GOT3 (cell line): ENCODE data around the gene C10orf90.

Experiments used
- DNase-seq: peaks from one replicate; lab custom pipeline; 2025; ENCODE audit warnings: mixed read lengths; lab: John Stamatoyannopoulos, UW

C10orf90 gene

DNA sequence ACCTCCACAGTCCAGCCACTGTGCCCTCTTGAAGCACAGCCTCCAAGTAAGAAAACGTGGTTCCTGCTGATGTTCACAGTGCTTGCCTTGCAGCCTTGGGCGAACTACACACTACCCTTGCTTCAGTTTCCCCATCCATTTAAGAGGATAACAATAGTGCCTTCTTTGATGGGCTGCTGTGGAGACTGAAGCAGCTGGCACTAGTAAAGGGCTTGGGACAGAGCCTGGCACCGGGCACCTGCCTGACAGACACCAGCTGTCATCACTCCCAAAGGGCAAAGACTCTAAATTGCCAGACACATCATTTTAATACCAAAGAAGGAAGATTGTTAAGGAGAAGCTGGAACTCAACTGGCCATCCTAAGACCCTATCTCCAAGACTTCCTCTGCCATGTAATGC, 3.1 kb upstream of the C10orf90 start:
- DNase-seq, result no peak

DNA sequence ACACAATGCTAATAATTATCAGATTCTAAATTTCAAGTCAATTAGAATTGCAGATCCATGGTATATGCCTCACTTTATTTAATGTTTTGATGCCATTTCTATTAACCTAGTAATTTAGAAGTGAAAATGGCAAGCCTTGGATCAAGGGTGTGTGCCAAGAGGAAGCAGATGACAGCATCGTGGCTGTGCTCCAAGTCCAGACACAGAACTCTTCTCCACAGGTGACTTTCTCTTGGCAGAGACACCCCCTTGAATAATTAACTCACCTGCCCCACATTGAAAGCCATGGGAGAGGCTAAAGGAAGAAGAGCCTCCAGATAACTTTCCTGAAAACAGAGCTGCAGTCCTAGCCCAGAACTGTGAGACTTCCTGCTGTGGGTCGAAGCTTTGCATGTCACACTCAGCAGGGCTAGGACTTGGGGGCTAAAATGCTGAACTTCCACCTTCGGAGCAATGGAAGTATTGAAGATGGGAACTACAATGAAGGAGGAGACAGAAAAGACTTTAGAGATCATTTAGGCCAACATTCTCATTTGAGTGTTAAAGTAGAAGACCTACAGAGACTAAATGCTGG, 996 bp upstream of the C10orf90 start:
- no peak for DNase-seq

DNA sequence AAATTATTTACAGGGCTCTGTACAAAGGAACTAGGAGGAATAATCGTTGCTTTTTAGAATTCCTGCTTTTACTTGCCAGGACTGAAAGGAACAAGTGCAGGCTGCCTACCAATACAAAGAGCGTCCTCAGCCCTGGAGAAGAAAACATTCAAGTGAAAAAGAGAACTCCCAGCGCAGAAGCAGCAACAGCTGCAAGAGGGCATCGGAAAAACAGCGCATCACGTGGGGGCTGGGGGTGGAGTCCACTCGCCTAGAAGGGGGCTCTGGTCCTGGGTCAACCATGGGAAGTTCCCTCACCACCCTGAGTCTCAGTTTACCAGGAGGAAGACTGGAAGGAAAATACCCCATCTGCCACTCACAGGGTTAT, 385 bp upstream of the C10orf90 start:
- no peak for DNase-seq

DNA sequence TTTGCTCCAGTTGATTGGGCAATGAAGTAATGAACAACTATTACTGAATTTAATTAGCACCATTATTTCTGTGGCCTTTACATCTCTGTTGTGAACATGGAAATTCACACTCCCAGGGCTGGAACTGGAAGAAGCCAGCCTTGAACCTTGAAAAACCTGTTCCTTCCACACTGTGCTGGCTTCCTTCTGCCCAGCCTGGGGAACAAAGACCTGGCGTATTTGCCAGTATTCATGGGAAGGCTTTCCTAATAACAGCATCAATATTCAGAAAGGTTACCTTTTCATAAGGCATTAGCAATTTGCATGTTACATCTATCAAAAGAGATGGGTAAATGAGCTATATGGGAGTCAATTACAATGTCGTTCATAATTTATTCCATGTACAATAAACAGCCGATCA, 1.3 kb downstream of the C10orf90 start:
- DNase-seq, result no peak

DNA sequence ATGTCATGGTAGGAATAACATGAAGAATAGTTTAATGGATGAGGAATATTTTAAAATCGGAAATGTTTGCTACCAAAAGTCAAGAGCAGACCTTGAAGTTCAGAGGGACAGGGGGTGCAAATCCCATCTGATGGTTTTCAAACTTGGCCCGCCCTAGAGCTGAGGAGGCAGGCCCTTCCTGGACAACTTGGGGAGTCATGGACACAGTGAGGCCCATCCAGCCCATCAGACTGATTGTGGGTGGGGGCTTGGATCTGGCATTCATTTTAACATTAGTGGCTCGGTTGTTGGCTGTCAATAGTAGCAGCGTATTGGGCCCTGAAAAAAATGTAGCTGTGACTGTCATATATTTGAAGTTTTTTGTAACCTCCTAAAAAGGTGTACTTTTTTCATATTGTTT, 2.0 kb downstream of the C10orf90 start:
- DNase-seq, result no peak

DNA sequence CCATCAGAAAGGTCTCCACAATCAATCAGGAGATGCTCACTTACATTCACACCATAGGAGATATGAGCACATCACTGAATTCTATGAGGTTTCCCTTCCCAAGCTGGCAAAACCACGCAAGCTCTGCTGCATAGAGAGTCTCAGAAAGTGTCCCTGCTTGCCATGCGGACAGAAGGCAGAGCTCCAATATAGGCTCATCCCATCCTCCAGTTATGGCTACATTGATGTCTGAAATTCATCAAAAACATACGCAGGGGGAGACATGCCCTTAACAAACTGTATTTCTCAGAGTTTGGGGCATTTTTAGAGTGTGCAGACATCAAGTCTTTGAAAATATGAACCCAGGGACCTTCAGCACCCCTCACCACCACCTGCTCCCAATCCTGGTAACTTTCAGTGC, 2.9 kb downstream of the C10orf90 start:
- no peak for DNase-seq

DNA sequence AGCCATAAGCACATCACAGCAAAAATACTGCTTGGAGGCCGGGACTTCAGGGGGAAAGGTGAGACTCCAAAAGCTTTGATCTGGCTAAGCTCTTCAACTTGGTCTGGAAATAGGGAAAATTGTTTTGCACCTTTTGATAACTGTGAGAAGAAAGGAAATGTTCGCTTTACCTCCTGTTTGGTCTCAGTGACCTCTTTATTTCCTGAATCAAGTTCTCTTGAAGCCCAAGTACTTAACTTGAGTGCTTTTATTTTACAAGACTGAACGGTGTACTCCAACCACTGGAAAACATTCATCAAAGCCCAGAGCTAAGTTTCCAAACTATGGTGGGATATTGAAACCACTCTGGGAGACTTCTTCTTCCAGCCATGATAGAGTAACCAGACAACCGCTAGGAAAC, 5.3 kb downstream of the C10orf90 start:
- DNase-seq, result no peak

DNA sequence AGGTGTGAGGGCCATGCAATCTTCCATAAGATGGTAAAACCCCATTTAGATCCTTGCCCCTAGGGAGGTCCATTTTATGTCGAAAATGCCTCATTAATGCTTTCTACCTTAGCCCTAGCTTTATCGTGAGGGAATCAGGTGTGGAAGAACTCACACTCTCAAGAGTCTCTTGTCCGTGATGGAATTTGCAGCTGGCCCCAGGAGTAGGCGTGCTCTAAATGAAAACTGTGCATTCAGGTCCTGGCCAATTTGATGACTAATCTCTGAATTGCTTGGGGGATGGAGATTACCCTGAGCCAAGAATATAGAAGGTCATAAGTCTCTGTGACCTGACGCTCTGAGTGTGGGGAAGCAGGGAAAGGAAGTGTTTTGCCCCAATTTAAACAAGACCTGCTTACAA, 6.6 kb downstream of the C10orf90 start:
- DNase-seq, result peak; percentile 15

DNA sequence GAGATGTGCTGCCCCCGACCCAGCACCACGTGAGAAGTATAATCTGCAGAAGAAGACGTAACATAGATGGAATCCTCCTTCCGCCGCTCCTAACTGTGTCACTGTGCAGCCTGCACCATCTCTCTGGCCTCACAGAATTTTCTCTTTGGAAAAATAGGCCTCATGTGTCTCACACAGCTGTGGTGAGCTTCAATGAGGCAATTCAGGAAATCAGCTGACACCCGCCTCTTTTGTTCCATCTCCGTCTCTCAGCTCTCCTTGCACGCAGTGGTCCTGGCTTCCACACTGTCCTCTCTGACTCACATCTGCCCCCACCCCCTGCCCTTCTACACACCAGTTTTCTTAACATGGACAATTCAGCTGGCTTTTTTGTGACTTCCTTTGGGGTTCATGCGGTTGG, 7.2 kb downstream of the C10orf90 start:
- DNase-seq, result no peak

DNA sequence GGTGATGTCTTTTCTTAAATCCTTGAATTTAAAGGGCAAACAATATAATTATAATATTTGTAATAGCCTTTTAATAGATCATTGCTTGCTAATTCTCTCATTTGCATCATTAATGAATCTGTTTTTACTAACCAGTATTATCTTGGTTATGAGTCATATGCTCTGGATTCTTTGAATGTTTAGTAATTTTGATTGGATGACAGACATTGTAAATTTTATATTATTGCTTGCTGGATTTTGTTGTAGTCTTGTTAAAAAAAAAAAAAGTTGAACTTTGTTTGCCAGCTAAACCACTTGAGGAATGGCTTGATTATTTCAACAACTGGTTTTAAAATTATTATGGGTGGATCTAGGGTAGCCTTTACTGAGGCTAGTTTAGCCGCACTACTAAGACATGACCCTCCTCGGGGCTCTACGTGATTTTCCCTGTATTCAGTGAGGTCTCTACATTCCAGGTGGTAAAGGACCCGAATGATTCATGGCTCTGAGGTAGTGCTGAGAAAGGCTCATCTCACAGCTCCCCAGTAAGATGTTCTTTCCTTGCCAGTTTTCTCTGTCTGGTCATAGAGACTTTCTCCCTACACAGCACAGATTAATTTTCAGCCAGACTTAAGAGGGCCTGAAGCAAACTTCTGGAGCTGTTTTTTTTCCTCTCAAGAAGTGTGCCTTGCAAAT, 8.5 kb downstream of the C10orf90 start:
- DNase-seq, result no peak

DNA sequence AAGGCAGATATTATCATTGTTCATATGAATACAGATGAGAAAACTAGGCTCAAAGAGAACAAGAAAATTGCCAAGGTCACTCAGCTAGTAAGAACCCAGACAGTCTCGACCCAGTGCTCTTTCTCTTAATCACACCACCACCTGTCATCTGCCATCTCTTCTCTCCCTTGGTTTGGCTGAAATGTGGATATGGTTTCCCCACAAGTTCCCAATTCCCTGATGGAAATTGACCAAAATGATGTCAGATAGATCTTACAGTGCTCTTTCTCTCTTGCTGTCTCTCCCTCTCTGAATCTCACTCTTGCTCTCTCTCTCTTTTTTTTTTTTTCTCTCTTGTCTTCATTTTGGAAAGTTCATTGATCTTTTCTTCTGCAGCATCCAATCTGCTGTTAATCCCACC, 9.1 kb downstream of the C10orf90 start:
- no peak for DNase-seq

DNA sequence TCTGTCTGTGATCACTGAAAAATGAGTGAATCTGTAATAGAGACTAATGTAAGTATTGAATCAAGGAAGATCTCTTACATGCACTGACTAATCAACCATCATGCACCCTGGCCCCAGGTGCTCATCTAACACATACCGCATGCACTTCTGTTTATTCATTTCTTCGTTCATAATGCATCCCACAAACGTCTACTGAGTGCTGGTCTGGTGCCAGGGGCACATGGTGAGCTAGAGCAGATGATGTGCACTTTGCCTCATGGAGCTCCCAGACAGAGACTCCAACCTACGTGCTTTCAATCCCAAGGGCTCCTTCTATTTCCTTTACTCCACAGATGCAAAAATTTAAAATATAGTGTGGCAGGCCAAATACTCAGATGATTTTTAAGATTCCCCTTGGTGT, 10.7 kb downstream of the C10orf90 start:
- DNase-seq, result no peak

DNA sequence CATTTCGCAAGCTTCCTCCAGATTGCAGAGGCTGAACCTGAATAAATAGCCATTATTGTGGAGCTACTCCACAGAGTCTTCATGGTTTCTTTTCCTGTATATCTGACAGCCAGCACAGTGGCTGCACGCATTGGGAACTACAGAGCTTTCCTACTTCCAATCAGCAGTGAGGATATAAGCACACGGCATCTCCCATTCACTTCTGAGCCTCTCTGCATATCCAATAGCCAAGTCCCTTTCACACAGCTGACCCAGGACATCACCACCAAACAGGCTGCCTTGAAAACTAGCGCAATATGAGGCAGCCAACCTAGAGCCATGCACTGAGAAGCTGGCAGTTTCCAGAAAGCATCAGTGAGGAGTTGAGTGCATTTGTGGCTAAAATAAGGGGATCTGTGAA, 11.6 kb downstream of the C10orf90 start:
- DNase-seq, result no peak

DNA sequence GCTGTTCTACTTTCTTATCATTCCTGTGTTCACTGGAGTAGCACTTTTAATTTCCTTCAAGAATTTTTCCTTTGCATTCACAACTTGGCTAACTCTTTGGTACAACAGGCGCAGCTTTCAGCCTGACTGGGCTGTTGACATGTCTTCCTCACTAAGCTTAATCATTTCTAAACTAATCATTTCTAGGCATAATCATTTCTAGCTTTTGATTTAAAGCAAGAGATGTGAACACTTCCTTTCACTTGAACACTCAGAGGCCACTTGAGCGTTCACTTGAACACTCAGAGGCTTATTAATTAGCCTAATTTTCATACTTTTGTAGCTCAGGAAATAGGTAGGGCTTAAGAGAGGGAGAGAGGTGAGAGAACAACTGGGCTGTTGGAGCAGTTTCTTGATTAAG, 15.9 kb downstream of the C10orf90 start:
- no peak for DNase-seq

DNA sequence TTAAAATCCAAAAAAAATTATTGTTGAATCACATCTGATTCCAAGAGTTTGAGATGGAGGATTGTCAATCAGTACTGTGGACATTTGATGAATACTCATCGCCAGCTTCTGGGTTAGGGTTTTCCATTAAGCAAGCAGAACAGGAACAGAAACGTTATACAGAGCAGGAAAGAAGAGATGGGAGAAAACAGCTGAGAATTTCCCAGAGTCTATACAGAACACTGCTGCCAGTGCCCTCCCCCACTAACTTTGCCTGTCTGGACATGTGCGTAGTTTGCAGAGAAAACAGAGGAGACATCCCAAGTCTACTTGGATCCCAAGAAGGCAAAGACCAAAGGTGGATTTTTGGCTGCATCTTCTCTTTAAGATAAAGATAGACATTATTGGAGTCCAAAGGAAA, 19.0 kb downstream of the C10orf90 start:
- no peak for DNase-seq

DNA sequence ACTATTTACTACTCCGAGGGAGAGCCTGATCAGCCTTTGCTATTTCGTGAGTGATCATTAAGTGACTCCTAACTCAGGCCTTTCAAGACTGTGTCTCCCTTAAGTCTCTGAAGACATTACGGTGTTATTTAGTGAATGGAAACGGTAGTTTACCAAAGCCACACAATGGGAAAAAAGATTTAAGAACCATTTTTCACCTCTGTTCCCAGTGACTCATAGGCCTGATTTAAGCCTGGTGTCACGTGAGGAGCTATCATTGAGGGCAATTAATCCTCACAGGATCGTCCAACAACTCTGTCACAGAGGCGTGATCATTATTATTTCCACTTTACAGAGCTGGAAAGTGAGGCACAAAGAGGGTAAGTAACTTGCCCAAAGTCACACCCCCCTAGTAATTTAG, 20.3 kb downstream of the C10orf90 start:
- DNase-seq, result no peak

DNA sequence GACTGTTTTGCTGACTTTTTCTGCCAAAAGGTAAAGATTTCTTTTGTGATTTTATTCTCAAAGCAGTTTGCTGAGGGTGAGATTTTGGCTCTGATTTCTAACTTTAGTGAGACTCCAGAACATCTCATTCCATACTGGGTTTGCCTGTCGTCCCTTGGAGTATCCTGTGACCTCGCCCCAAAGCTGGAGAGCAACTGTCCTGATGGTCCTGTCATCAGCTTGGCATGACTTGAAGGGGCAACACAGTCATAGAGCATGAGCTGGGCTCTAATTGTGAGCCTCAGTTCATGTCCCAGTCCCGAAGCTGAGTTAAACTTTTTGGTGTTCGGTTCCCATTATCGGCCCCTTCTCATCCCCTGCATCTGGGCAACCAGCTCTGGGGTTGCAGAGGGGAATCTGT, 23.4 kb downstream of the C10orf90 start:
- no peak for DNase-seq

DNA sequence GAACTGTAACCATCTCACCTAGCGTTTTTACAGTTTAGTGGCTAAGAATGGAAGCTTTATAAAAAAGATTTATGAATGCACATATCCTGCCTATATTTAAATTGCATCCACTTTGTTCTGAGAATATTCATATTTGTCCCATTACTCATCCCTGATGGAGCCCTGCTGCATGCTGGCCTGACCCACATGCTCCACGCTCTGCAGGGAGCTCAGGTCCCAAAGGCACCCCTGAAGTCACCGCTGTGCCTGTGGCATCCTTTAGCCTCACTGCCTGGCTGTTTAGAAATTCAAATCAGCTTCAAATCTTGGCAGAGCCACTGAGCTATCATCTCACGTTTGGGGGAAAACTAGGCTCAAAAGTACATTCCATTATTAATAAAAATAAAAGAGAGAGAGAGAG, 24.4 kb downstream of the C10orf90 start:
- no peak for DNase-seq

DNA sequence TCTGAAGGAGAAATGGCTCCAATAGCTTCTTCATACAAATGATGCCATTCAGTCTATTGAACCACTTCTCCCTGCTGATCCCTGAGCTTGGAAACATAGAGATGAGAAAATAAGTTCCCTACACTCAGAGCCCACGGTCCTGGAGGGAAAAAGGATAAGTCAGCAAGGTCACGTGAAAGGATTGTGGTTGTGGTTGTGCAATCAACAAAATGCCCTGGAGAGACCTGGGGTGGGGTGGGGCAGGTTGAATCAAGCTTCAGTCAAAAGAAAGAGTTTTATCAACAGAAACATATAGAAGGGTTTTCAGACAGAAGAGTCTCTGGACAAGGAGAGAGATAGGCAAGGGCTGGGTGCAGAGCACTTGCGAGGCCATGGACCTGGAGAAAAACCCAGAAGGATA, 30.1 kb downstream of the C10orf90 start:
- DNase-seq, result no peak

DNA sequence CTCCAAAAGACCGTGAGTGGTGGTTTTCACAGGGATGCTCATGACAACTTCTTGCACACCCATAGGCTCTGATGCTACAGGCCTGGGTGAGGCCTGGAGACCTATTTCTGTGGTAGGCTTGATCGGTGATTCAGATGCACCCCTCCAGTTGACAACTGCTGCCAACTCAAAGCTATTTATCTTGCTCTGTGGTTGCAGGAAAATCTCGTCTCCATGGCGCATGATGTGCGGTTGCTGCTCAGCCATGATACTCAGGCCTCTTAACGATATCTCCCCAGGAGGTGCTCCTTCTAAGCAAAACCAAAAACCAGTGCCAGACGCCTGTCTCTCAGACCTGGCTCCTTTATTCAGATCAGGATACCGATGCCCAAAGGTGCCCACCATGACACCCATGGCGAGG, 31.4 kb downstream of the C10orf90 start:
- no peak for DNase-seq

DNA sequence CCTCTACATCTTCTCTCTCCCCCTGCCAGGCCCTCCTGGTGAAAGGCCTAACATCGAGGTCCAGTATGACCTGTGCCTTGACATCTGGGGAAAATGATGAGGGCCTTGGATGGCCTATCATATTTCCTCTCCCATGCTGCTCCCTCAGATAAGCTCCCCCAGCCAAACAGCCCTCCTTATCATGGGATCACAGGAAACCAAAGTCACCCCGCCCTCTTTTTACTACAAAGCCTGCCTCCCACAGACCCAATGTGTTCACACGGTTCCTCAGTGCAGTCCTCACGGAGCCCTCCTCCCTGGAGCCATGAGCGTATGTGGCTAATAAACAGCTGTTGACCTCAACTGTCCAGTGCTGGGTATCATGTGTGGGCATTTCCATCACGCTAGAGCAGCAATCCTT, 32.0 kb downstream of the C10orf90 start:
- no peak for DNase-seq

DNA sequence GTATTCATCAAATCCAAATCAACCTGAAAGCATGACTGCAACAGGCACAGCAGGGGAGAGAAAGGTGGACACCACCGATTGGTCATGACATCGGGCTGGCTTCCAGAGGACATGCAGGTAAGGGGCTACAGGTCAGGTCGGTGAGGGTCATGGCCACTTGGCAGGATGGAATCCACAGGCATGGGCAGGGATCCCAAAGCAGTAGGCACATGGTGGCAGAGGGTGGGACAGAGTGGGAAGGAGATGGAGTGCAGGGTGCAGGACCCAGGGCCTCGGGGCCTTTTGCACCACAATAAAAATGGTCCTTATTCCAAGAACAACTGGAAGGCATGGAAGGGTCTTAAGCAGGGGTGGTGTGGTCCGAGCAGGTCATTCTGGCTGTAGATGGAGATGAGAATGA, 33.0 kb downstream of the C10orf90 start:
- no peak for DNase-seq

DNA sequence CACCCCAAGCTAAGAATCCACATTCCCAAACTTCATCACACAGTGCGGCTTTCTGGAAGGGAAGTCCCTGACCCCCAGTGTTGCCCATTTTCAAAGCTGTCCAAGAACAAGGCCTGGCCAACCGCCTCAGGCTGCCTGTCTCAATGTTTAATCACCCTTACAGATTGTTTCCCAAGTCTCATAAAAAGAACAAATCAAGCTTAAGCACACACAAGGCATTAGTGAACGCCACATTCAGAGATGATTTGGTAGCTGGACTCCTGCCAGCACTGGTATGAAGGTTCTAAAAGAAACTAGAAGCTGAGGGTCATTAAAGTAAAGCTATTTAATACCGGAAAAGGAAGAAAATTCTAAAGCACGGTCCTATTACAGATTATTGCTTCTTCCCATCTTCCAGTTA, 35.6 kb downstream of the C10orf90 start:
- DNase-seq, result no peak

DNA sequence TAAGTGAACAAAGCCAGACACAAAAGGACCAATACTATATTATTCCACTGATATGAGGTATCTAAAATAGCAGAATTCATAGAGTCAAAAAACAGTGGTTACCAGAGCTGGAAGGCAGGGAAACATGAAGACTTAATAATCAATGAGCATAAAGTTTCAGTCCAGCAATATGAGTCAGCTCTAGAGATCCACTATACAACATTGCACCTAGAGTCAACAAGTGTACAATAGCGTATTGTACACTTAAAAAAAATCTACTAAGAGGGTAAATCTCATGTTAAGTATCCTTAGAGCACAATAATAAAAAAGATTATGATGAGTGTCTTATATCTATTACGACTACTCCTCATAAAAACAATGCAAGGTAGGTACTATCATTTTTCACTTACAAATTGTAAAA, 36.1 kb downstream of the C10orf90 start:
- DNase-seq, result no peak

DNA sequence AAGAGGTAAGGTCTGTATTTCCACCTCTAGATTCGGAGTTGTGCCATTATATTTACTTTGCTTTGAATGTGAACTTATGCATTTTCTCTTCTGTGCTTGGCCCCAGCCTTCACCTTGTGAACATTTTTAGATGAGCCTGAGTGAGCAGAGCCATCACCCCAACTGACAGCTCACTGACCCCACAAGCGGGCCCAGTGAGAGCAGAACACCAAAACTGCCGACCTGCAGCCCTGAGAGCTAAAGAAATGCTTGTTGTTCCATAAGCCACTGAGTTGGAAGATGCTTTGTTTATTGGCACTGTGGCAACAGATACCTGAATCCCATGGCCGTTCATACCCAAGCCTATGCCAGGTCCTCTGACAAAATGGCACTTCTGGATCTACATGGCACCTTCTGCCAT, 37.8 kb downstream of the C10orf90 start:
- no peak for DNase-seq
